Hippocampal formation (tissue), 2 donors: ENCODE measurements around the gene PIANP.

Source experiments
- DNase-seq, 2 donors: peaks; one replicate each; lab custom pipeline; 2025; lab: John Stamatoyannopoulos, UW

The PIANP gene

DNA sequence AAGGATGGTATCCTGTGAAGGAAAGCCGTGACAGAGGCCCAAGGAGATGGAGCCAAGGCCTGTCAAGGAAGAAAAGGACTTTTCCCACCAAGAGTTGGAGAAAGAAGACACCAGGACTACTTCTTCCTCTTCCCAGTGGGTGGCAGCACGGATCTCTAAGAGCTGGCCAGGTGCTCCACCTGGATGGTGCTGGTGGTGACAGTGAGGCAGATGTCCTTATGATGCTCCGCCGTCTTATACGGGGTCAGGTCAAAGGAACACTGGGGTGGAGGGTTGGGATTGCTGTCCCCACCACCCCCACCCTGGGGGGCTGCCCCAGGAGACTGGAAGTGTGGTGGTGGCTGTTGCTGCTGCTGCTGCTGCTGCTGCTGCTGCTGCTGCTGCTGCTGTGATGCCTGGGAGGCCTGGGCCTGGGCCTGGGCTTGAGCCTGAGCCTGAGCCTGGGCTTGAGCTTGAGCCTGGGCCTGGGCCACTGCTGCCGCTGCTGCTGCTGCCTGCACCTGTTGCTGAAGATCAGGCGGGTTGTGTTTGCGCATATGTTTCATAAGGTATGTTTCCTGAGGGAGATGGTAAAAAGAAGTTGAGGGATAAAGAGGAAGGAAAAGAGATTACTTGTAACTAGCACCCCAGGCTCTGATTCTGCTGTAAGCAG lies 32.9 kb downstream of the PIANP start:
- DNase-seq: no peak

DNA sequence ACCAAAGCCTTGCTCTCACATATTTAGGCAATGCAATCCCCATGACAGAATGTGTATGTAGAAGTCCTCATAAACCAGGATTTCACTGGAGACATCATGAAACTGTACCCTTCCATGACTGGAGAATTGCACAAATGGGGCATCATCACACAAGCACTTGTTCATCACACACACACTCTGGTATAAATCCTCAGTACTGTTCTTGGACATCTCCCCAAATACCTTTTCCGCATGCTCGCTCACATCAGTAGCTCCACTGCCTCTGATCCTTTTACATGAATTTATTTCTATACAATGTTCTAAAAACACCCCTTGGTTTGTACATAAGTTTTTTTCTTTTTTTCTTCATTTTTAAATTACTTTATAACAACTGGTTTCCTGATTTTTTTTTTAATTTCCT lies 34.4 kb downstream of the PIANP start:
- no peak for DNase-seq

DNA sequence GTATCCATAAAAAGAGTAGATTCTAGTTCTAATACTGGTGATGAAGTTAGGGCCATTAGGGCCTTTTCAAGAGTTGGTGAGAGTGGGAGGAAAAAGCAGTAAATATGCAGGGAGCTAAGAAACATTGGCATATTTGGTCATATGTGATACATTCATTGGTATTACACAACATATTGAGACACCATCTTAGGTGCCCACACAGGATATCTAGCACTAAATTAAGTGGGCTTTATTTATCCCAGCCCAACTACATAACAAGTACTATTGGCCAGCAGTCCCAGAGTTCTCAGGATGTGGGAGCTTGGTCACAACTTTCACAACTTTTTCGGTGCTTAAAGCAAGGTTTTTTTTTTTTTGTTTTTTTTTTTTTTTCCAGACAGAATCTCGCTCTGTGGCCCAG lies 35.7 kb downstream of the PIANP start:
- DNase-seq: no peak

DNA sequence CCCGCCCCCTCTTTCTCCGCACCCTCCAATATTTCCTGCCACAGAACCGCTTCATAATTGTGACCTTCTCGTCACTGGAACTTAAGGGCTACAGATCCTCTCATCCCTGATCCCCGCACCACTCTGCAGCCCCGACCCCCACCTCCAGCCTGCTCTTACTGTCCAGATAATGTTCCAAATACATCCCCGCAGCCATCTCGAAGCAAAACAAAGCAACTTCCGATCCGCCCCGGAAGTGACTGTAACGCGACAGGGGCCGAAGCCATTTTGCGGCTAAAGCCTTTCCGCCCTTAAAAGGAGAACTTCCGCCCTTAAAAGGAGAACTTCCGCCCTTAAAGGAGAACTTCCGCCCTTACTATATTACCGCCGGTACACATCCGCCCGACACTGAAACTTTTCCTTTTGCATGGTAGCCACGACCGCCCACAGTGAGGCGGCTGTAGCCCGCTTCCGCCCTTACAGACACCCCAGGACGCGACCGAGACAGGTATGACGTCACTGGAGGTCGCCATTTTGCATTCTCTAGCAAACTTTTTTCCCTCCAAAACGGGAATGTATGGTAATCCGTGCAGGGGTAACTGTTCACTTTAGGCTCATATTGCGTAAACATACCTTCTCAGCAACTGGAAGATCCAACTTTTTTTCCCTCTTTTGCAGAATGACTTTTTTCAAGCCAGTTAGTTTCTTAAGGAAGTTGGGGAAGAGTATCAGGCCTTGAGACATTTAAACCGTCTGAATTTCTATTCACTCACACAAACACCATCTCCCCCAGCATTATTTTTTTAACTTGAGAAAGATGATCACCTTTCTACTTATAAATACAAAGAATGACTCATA lies 37.5 kb downstream of the PIANP start, which contains the start of gene ING4:
Gene ING4 (minus strand): TSS at position 214 of the 837 bp plus-strand sequence. CDS start 18 bp downstream, at position 196.
- DNase-seq: peak; percentile 95 to 100

DNA sequence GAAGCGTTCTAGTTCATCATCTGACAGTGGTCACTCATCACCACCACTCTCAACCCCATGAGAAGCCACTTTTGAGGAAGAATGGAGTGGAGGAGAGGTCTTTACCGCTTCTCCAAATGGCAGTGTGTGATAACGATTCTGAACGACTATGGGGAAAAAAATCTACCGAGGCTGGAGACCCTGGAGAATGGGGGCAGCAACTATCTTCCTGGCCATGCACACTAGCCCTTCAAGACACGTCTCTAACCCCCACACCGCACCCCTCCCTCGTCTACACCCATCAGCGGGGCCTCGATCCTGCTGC lies 38.1 kb downstream of the PIANP start:
- no peak for DNase-seq

DNA sequence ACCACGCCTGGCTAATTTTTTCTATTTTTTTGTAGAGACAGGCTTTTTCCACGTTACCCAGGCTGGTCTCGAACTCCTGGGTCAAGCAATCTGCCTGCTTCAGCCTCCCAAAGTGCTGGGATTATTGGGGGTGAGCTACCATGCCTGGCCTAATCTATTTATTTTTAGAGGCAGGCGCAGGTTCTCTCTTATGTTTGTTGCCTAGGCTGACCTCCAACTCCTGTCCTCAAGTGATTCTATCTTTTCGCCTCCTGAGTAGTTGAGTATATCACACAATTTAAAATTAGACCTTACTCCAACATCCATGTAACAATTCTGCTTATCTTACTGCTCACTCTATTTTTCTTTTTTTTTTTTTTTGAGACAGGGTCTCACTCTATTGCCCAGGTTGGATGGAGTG lies 46.6 kb downstream of the PIANP start:
- no peak for DNase-seq

DNA sequence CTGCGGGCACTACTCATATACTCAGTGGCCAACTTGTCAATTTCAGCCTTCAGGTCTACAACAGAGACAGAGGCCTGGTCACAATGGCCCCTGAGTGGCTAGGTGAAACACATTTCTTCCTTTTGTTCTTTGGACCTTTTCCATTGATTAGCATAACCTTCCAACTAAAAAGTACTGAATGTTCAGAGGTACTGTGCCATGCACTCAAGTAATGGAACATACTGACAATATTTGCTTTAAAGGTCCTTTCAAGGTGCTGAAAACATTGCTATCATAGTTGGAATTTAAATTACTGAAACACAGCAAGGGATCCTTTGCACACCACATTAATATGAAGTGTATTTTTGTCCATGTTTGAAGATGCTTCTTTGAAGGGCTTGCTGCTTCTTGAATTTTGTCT lies 47.3 kb downstream of the PIANP start:
- DNase-seq: no peak

DNA sequence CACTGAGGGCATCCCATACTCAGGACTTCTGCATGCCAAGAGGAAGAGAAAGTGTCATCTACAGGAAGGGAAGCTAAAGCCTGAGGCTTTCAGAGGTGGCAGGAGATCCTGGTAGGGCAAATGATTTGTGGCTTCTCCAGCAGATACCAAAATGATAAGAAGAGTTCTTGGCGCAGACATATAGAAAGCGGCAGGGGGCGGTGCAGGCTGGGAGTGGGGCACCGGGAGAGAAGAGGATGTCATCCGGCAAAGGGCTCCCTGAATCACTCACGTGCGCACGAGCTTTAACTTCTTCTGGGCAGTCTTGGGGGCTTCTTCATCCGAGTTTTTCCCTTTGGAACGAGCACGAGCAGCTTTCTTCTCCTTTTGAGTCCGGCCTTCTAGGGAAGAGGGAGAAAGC lies 48.2 kb downstream of the PIANP start:
- no peak for DNase-seq

DNA sequence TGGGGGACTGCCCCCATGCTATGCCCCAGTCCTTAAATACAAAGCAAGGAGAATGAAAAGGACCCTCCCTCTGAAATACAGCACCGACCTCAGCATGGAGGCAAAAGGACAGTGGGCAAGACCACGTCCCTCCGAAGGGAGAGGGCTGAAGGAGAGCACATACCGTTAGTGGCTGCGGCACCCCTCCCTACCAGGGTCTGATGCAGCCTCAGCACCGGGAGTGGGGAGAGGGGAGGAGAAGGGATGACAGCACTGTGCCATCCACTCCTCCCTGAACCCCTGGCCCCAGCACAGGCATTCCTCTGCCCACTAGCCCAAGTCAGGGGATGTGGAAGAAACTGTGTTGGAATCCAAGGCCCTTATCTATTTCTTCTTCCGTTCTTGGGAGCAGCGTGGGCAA lies 49.8 kb downstream of the PIANP start:
- no peak for DNase-seq

DNA sequence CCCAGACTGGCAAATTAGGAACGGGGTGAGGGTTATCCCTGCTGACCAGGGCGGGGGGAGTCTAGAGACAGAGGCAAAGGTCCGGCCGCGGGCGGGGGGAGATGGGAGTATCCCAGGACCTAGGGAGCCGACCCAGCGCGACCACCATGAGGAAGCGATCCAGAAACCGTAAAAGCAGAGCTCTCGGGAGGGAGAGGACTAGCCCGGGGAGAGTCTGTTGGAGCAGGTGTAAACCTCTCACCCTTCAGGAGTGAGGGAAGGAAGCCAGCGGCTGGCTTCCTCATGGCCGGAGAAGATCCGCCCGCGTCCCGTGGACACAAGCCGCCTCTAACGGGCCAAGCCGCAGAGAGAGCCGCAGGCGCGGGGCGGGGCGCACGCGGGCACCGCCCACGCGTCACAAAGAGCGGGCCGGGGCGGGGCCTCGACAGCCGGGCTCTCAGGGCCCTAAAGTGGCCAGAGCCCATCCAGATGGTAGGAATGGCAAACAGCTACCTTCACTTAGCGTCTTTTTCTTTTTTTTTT lies 53.5 kb downstream of the PIANP start, which contains the start of gene ACRBP:
Gene ACRBP (minus strand): TSS at position 350 of the 522 bp plus-strand sequence. CDS start 66 bp downstream, at position 284.
- peak; percentile 15 to 64 for DNase-seq

DNA sequence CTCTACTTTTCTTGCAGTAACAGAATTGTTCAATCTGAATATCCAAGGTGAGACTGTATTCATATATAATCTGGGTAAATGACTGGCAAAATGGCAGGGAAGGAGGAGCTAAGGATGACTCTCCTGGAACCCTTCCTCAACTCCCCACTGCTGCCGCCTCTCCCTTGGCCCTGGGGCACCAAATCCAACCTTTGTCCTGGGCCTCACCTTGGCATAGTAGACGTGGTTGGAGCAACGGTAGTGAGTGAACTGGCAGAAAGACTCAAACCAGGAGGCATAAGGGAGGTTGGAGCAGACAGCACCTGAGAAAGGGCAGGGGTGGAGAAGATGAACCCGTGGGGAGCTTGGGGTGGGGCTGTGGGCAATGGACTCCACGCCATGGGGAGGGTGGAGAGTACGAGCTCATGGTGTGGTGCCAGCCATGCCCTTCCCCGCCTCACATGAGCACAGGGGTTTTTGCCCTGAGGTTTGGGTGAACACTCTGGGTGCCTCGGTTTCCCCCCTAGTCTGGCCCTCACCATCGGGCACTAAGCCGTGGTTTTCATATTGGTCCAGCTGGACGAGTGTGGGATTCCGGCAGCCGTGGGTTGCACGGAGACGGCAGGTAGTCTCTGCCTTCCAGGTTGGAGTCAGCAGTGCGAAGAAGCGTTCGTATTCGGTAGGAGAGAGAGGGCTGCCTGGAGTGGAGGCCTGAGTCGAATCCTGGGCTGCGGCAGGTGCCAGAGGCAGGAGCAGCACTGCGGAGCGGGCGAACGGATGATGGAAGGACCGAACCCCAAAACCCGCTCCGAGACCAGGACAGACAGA lies 54.1 kb downstream of the PIANP start:
- no peak for DNase-seq

DNA sequence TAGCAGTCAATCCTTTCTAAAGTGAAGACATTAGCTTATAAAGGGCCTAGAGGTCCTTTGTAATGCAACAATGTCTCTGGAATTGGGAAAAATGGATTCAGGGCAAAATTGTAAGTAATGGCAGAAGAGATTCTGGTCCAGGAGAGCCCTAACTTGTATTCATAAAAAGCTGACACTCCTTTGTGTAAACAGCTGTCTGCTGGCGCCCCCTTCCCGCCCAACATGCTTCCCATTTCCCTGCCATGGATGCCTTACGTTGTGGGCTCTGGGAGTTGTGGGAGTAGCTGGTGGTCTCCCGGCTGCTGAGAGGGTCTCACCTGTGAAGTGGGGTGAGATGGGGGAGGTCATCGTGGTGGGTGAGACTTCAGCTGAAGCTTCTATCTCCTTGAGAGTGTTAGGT lies 55.7 kb downstream of the PIANP start:
- DNase-seq: peak in 1 of 2 donors; percentile 21

DNA sequence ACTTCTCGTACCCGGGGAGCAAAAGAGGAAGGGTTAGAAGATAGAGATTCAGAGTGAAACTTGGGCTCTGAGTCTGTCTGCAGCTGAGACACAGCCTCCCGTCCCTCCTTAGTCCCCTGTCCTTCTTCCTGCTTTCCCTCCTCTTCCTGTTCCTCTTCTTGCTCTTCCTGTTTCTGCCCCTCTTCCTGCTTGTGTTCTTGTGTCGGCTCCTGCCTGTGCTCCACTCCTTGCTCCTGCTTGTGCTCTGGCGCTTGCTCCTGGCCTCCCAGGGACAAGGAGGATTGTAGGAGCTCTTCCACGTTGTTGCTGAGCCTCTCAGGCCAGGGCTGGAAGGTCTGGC lies 56.4 kb downstream of the PIANP start:
- DNase-seq: peak in 1 of 2 donors; percentile 22
